WTC11 (cell line): ENCODE data around the gene STARD10. TPM values are rescaled to one million over a fixed set of nuclear protein-coding genes. Genes with fewer than 3 reads are reported as not detected.

Experiments
- ATAC-seq: fragments of 200-7000 bp; cut with Tn5 transposase; 2 replicates; pipeline ENCODE4 v1.10.0; 2021; ENCODE audit warnings: mild to moderate bottlenecking, moderate library complexity
- CTCF ChIA-PET: fragments of 300-600 bp; sonication (Branson Sonifier 250); formaldehyde crosslinking; loops from one replicate; lab custom pipeline; 2021; ENCODE audit warnings: antibody characterized with exemption; lab: Charles Lee
- POLR2A ChIA-PET: fragments of 350-600 bp; sonication (Branson Sonifier 250); formaldehyde crosslinking; loops from one replicate; lab custom pipeline; 2021; ENCODE audit warnings: antibody characterized with exemption; lab: Charles Lee
- DNase-seq: peaks from one replicate; pipeline ENCODE4 v3.0.0; 2021; ENCODE audit warnings: low spot score
- H3K27ac Mint-ChIP-seq: 2 replicates; pipeline ENCODE4 v1.8.0; 2021; ENCODE audit warnings: mixed read lengths
- H3K27me3 Mint-ChIP-seq: 2 replicates; pipeline ENCODE4 v1.8.0; 2021; ENCODE audit warnings: low read depth, mild to moderate bottlenecking, moderate library complexity, mixed read lengths
- H3K36me3 Mint-ChIP-seq: 2 replicates; pipeline ENCODE4 v1.8.0; 2021; ENCODE audit warnings: mixed read lengths
- H3K4me1 Mint-ChIP-seq: 2 replicates; pipeline ENCODE4 v1.8.0; 2022; ENCODE audit warnings: mixed read lengths
- H3K4me3 Mint-ChIP-seq: 2 replicates; pipeline ENCODE4 v1.8.0; 2021; ENCODE audit warnings: mild to moderate bottlenecking, moderate library complexity, mixed read lengths
- H3K9me3 Mint-ChIP-seq: 2 replicates; pipeline ENCODE4 v1.8.0; 2021; ENCODE audit warnings: mixed read lengths
- ATF6 ChIP-seq: sonication (generic); formaldehyde crosslinking; IDR thresholded peaks from 2 replicates; pipeline ENCODE4 v1.8.1; 2023; ENCODE audit warnings: mild to moderate bottlenecking, missing genetic modification reagents
- CREB1 ChIP-seq: sonication (generic); formaldehyde crosslinking; IDR thresholded peaks from 2 replicates; pipeline ENCODE4 v1.8.0; 2023; ENCODE audit warnings: mild to moderate bottlenecking, missing genetic modification reagents
- E2F5 ChIP-seq: sonication (generic); formaldehyde crosslinking; IDR thresholded peaks from 2 replicates; pipeline ENCODE4 v1.8.1; 2022; ENCODE audit warnings: mild to moderate bottlenecking, moderate library complexity, missing genetic modification reagents
- EMX1 ChIP-seq: fragments of 250-450 bp; sonication (Bioruptor Pico); IDR thresholded peaks from 2 replicates; pipeline ENCODE4 v1.8.0; 2021; ENCODE audit warnings: mild to moderate bottlenecking
- ERG ChIP-seq: fragments of 250-450 bp; sonication (Bioruptor Pico); IDR thresholded peaks from 2 replicates; pipeline ENCODE4 v1.8.0; 2021; ENCODE audit warnings: mild to moderate bottlenecking
- FOXK1 ChIP-seq: sonication (generic); formaldehyde crosslinking; IDR thresholded peaks from 2 replicates; pipeline ENCODE4 v1.8.0; 2022; ENCODE audit warnings: mild to moderate bottlenecking, moderate library complexity, missing genetic modification reagents
- FOXP1 ChIP-seq: sonication (generic); formaldehyde crosslinking; IDR thresholded peaks from 2 replicates; pipeline ENCODE4 v1.8.0; 2022; ENCODE audit warnings: missing genetic modification reagents, mild to moderate bottlenecking, moderate library complexity, borderline replicate concordance
- GTF2I ChIP-seq: fragments of 250-450 bp; sonication (Bioruptor Pico); conservative IDR thresholded peaks from 2 replicates; pipeline ENCODE4 v1.4.0; 2021; ENCODE audit warnings: mild to moderate bottlenecking
- NFE2L1 ChIP-seq: sonication (generic); formaldehyde crosslinking; IDR thresholded peaks from 2 replicates; pipeline ENCODE4 v1.8.1; 2023; ENCODE audit warnings: missing genetic modification reagents
- NFYB ChIP-seq: sonication (generic); formaldehyde crosslinking; conservative IDR thresholded peaks from 2 replicates; pipeline ENCODE4 v1.8.0; 2022; ENCODE audit warnings: low read depth, missing genetic modification reagents
- PRDM15 ChIP-seq: sonication (generic); formaldehyde crosslinking; IDR thresholded peaks from 2 replicates; pipeline ENCODE4 v1.8.0; 2022; ENCODE audit warnings: missing genetic modification reagents
- RORB ChIP-seq: fragments of 250-450 bp; sonication (Bioruptor Pico); IDR thresholded peaks from 2 replicates; pipeline ENCODE4 v1.9.0; 2021; ENCODE audit warnings: mild to moderate bottlenecking
- TCF7 ChIP-seq: sonication (generic); formaldehyde crosslinking; IDR thresholded peaks from 2 replicates; pipeline ENCODE4 v1.8.0; 2022; ENCODE audit warnings: mild to moderate bottlenecking, low read depth, missing genetic modification reagents, moderate library complexity
- TEAD1 ChIP-seq: sonication (generic); formaldehyde crosslinking; IDR thresholded peaks from 2 replicates; pipeline ENCODE4 v1.8.0; 2022; ENCODE audit warnings: mild to moderate bottlenecking, missing genetic modification reagents
- TEAD4 ChIP-seq: sonication (generic); formaldehyde crosslinking; IDR thresholded peaks from 2 replicates; pipeline ENCODE4 v1.8.0; 2022; ENCODE audit warnings: mild to moderate bottlenecking, missing genetic modification reagents
- ZNF219 ChIP-seq: sonication (generic); formaldehyde crosslinking; IDR thresholded peaks from 2 replicates; pipeline ENCODE4 v1.8.0; 2023; ENCODE audit warnings: missing genetic modification reagents, mild to moderate bottlenecking, borderline replicate concordance
- ZNF232 ChIP-seq: sonication (generic); formaldehyde crosslinking; IDR thresholded peaks from 2 replicates; pipeline ENCODE4 v1.8.0; 2022; ENCODE audit warnings: mild to moderate bottlenecking, missing genetic modification reagents
- total RNA-seq: library from RNA; stranded (reverse); gene quantifications from 3 replicates; pipeline ENCODE4 v1.2.3, GENCODE V29; 2021
- TF ChIP-seq, protein P1 (sequence below): sonication (generic); formaldehyde crosslinking; IDR thresholded peaks from 2 replicates; pipeline ENCODE4 v1.8.1; 2022; ENCODE audit warnings: low read depth, missing genetic modification reagents, borderline replicate concordance
- TF ChIP-seq, protein P2 (sequence below): sonication (generic); formaldehyde crosslinking; IDR thresholded peaks from 2 replicates; pipeline ENCODE4 v1.8.1; 2023; ENCODE audit warnings: mild to moderate bottlenecking, missing genetic modification reagents, moderate library complexity
- TF ChIP-seq, protein P3 (sequence below): sonication (generic); formaldehyde crosslinking; IDR thresholded peaks from 2 replicates; pipeline ENCODE4 v1.8.0; 2022; ENCODE audit warnings: mild to moderate bottlenecking, missing genetic modification reagents

Gene STARD10
- total RNA-seq, 1 experiment from 2014 or later, result 32.0 TPM

- Mint-ChIP-seq H3K27ac (peak overlapping the region; percentile 22; the same call in 1 of the 2 replicates), H3K36me3 (no peaks in the 10 kb centered on the region), H3K27me3 (no peaks in the 10 kb centered on the region), H3K9me3 (no peaks in the 10 kb centered on the region), H3K4me1 (peaks cover 59% of the 10 kb centered on the region), H3K4me3 (no peak overlapping the region)
- TF ChIP-seq, protein P1, sequence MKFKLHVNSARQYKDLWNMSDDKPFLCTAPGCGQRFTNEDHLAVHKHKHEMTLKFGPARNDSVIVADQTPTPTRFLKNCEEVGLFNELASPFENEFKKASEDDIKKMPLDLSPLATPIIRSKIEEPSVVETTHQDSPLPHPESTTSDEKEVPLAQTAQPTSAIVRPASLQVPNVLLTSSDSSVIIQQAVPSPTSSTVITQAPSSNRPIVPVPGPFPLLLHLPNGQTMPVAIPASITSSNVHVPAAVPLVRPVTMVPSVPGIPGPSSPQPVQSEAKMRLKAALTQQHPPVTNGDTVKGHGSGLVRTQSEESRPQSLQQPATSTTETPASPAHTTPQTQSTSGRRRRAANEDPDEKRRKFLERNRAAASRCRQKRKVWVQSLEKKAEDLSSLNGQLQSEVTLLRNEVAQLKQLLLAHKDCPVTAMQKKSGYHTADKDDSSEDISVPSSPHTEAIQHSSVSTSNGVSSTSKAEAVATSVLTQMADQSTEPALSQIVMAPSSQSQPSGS (CRISPR knock-in tag), result no peak
- no peak for TF ChIP-seq ZNF232
- TF ChIP-seq NFE2L1 (CRISPR knock-in tag), result no peak
- TF ChIP-seq GTF2I (CRISPR knock-in tag), result no peak
- ChIA-PET CTCF (interaction anchor here (1.0 to 3.8 kb wide), 3 partner anchors 13 to 613 kb away, joined by 3 to 19 read pairs (median 4); no protein-coding TSS in a partner anchor), POLR2A (interaction anchor here (0.6 kb wide), 1 partner anchor 60 kb away, joined by 3 read pairs; no protein-coding TSS in a partner anchor)
- peak; percentile 3; the same call in 1 of the 2 replicates for ATAC-seq
- DNase-seq, result no peak
Measured at GRCh38 chr11:72738199-72739141, 55.4 kb downstream of the STARD10 start.

DNA sequence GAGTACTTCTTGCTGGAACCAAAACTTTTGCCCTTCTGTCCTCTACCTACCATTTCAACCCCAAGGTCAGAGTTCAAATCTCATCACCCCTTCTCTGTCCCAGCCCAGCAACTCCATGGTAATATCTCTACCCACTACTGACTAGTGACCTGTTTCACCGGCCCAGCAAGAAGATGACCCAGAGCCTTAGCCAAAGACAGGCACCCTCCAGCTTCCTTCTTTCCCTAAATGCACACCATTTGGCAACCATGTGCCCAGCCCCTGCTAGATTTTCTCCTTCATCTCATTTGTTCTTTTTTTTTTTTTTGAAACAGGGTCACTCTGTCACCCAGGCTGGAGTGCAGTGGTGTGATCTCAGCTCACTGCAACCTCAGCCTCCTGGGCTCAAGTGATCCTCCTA, 56.5 kb downstream of the STARD10 start:
- H3K27ac Mint-ChIP-seq, result no peak overlapping the region; the same call in 1 of the 2 replicates
- CTCF ChIA-PET, result interaction anchor here (1.1 to 3.8 kb wide), 3 partner anchors 12 to 53 kb away, joined by 3 to 19 read pairs (median 6); no protein-coding TSS in a partner anchor
- H3K27me3 Mint-ChIP-seq, result no peaks in the 10 kb centered on the region
- no peak for DNase-seq
- no peak overlapping the region for H3K4me3 Mint-ChIP-seq
- peaks cover 51% of the 10 kb centered on the region for H3K4me1 Mint-ChIP-seq
- ATAC-seq, result no peak
- peaks cover 5% of the 10 kb centered on the region; the same call in 1 of the 2 replicates for H3K36me3 Mint-ChIP-seq
- no peaks in the 10 kb centered on the region for H3K9me3 Mint-ChIP-seq
- POLR2A ChIA-PET, result interaction anchor here (1.3 kb wide), 1 partner anchor 61 kb away, joined by 3 read pairs; no protein-coding TSS in a partner anchor
- TF ChIP-seq, protein P2, sequence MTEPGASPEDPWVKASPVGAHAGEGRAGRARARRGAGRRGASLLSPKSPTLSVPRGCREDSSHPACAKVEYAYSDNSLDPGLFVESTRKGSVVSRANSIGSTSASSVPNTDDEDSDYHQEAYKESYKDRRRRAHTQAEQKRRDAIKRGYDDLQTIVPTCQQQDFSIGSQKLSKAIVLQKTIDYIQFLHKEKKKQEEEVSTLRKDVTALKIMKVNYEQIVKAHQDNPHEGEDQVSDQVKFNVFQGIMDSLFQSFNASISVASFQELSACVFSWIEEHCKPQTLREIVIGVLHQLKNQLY (CRISPR knock-in tag), result no peak
- TF ChIP-seq EMX1 (no peak), TEAD1 (no peak), ERG (no peak), ATF6 (no peak), ZNF219 (CRISPR knock-in tag) (no peak), PRDM15 (CRISPR knock-in tag) (no peak), E2F5 (CRISPR knock-in tag) (no peak), FOXP1 (CRISPR knock-in tag) (no peak), TEAD4 (no peak), NFYB (no peak), TCF7 (CRISPR knock-in tag) (no peak), FOXK1 (CRISPR knock-in tag) (no peak), RORB (CRISPR knock-in tag) (no peak), CREB1 (CRISPR knock-in tag) (no peak)
- TF ChIP-seq, protein P3, sequence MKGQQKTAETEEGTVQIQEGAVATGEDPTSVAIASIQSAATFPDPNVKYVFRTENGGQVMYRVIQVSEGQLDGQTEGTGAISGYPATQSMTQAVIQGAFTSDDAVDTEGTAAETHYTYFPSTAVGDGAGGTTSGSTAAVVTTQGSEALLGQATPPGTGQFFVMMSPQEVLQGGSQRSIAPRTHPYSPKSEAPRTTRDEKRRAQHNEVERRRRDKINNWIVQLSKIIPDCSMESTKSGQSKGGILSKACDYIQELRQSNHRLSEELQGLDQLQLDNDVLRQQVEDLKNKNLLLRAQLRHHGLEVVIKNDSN (CRISPR knock-in tag), result no peak
